Ureter (tissue), 1 donor: Measurements from ENCODE around the gene GGT6. TPM values are rescaled to one million over a fixed set of nuclear protein-coding genes. Genes with fewer than 3 reads are reported as not detected.

Experiments
- DNase-seq: peaks from one replicate; pipeline ENCODE4 v3.0.0-alpha.2; 2020; ENCODE audit warnings: low spot score
- total RNA-seq: library from RNA; stranded (reverse); gene quantifications from one replicate; pipeline ENCODE4 v1.2.4, GENCODE V29; 2023
- donor health status: DM: yes; HTN: yes; CAD: no.

The GGT6 gene
- total RNA-seq, 1 donor from 2014 or later: 83.6 TPM

DNA sequence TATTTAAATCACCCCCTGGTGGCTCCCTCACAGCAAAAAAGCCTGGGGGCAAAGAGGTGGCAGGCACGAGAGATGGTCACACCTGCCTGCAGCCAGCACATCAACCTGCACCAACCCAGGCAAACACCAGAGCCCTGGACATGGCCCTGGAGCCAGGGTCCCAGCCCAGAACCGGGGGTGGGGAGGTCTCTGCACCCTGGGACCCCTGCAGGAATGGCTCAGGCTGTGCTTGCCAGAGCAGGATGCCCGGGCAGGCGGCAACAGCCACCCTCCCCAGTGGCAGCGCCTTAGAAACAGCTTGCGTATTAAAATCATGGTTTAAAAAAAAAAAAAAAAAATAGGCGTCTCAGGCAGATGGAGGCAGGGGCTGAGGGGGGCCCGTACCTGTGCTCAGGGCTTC, 21.4 kb downstream of the GGT6 start:
- no peak for DNase-seq

GRCh38 chr17:4538236-4539002, 22.0 kb downstream of the GGT6 start:
- DNase-seq: no peak

- DNase-seq: no peak
Observed at GRCh38 chr17:4537451-4538235, 22.7 kb downstream of the GGT6 start.

DNA sequence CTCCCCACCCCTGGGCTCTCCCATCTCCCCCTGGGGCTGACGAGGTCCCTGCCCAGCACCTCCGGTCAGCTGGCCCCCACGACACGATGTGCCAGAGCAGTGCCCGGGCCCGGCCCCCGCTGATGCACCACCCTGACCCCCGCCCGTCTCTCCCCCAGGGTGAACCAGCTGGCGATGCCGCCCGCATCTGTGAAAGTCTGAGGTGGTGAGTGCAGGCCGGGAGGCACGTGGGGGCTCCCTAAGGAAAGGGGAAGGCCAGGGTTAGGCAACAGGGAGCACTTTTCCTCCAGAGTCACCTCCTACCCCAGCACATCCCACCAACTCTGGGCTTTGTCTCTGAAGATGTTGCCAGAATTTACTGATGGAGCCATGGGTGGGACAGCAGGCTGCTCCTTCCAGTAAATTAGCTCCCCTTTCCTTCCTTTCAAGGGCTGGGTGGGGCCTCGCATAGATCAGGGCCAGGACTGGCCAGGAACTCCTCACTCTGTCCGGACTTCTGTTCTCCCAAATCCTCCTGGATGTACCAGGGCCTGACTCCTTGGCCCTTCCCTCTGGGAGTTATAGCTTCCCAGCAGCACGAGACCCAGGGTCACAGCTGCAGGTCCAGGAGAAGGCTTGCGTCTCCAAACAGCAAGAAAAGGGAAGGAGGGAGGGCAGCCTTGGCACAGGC, 23.5 kb downstream of the GGT6 start:
- no peak for DNase-seq

- no peak for DNase-seq
Observed at GRCh38 chr17:4536259-4536741, 24.1 kb downstream of the GGT6 start.

GRCh38 chr17:4535667-4536258, 24.6 kb downstream of the GGT6 start:
- no peak for DNase-seq

DNA sequence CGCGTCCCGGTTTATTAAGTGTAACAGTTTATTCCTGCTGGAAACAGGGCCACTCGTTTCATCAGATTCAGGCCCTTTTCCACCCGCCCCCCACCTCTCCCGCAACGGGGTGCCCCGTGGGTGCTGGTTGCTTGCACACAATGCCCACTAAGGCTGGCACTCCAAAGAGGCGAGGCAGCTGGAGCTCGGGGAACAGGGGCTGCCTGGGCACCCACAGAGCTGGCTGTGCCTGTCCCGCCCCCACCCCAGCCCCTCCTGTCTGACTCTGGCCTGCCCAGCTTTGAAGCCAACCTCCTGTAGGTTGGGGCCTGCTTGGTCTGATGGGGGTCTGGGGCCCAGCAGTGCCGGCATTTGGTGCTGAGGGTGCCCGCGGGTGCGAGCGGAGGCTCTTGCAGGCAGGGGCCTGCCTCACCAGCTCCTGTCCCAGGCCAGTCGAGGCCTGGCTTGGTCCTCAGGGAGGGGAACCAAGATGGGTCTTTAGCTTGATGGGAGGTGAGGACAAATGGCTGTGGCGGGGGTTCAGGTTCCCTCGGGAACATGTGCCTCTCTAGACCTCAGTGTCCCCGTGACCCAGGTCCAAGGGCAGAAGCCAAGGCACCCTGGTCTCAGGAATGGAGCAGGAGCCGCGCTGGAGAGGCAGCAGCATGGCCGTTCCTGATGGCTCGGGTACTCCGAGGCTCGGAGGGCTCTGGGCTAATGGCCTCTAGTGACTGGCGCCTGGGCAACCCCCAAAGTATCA, 25.3 kb downstream of the GGT6 start:
- no peak for DNase-seq

DNA sequence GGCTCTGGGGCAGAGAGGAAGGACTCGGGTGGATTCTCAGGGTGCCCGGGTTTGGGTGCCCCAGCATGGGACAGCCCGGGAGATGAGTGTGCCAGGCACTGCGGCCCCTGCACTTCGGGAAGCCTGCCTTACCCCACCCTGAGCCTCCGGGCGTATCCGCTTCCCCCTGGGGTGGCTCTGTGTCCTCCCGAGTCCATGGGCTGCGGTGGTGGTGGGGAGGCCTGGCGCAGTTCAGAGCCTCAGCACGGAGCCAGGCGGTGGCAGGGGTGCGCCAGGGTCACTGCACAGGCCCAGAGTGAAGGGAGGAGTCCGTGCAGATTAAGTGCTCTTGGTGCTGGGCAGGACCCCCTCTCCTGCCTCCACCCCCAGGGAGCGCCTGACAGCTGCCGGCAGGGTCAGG, 25.9 kb downstream of the GGT6 start:
- no peak for DNase-seq

DNA sequence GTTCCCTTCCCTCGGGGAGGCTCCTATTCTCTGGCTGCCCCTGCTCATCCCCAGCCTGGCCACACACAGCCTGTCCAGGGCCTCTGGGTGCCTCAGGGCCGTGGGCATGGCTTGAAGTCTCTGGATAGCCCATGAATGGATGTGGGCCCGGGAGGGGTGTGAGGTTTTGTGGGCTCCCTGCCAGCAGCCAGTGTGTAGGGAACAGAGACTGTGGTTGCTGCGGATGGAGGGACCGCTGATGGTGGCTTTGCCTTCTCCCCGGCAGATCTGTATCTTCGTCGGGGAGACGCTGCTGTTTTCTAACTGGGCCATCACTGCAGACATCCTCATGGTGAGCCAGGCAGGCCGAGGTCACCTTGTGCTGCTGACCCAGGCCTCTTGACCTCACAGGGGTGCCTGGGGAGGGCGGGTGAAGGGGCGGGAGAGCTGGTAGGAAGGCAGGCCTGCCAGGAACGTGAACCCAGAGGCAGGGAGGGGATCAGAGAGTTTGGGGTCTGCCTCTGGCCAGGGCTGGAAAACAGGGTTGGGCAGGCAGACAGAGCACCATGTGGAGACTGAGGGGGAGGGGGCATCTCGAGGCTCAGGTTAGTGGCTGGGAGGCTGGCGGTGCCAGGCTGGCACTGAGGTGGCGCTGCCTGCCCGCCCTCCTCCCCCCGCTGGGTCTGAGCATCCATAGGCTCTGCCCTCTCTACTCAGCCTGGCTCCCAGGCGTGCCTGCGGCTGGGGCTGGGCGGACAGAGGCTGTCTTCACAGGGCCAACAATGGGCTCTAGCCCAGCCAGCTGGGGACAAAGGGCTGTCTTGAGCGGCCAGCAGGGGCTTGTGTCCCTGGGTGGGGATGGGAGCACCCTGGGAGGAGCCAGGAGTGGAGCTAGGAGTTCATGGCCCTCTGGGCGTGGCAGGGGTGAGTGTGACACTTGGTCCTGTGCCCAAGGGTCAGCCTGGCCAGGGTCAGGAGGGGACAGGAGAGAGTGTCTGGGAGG, 26.6 kb downstream of the GGT6 start:
- DNase-seq: no peak

- no peak for DNase-seq
Observed at GRCh38 chr17:4532860-4533522, 27.4 kb downstream of the GGT6 start.

DNA sequence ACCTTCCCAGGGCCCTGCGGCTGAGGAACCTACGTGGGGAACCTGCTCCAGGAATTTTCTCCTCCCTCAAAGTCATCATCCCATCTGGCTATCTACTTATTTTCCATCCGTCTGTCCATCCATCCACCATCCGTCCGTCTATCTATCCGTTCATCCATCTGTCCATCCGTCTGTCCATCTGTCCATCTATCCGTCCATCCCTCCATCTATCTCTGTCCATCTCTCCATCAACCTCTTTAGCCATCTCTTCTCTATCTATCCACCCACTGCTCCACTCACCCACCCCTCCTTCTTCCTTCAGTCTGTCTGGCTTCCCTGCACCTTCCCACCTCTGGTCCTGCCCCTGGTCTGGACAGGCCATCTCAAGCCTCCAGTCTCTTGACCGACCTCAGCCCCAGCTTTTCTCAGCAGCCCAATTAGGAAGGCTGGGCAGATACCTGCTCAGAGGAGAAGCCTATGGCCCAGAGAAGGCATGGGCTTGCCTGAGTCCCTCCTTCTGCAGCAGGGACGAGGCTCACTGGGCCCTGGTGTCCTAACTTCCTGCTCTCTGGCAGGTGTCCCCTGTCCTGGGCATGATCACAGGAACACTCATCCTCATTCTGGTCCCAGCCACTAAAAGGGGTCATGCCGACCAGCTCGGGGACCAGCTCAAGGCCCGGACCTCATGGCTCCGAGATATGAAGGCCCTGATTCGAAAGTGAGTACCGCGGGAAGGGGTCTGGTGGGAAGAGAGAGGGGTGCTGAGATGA, 28.2 kb downstream of the GGT6 start:
- DNase-seq: no peak

DNA sequence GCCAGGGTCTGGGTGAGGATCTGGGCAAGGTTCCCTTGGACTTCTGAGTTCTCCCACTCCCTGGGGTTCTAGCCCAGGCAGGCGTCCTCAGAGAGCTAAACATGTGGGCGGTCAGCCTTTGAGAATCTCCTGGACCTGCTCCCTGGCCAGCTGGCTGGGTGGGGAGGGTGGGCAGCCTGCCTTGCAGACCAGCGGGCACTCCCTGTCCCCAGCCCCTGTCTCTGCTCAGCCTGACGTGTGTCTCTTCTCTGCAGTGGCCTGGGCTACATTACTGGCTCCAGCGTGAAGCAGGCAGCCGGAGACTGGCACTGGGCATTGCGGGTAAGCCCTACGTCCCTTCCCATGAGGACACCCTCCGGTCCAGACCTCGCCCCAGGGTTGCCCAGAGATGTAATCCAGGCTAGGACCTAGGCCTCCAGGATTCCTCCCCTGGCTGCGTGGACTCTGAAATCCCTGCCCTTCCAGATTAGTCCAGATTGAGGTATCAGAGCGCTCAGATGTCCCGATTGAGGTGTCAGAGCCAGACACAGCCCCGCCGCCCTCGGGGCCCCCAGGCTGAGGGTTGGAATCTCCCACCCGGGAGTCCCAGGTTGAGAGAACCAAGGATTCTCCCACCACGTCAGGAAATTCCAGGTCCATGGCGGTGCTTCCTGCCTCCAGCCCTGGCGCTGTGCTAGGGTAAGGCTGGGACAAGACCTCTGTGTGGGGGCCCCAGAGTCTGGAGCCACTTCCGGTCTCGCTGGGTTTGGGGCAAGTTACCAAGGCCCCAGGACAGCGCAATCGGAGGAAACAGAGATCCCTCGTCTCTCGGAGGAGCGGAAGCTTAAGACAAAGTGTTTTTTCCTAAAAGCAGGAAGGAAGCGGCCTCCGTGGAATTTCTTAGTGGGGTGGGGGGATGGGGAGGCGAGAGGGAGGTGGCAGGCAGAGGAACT, 29.3 kb downstream of the GGT6 start:
- no peak for DNase-seq

GRCh38 chr17:4529533-4530152, 30.7 kb downstream of the GGT6 start:
- DNase-seq: no peak

GRCh38 chr17:4527566-4528125, 32.7 kb downstream of the GGT6 start:
- no peak for DNase-seq

- DNase-seq: no peak
Observed at GRCh38 chr17:4527134-4527533, 33.2 kb downstream of the GGT6 start.

- no peak for DNase-seq
Observed at GRCh38 chr17:4525691-4526397, 34.5 kb downstream of the GGT6 start.
